GM18505 (cell line): Measurements from ENCODE around the gene ANXA4.

Experiments
- ATAC-seq: cut with Tn5 transposase; IDR thresholded peaks from one replicate; pipeline ENCODE4 v1.9.1; 2021; ENCODE audit not compliant: unreplicated experiment
- POLR2A ChIP-seq: IDR thresholded peaks from 4 replicates; pipeline ENCODE4 v1.6.1; 2011; ENCODE audit warnings: borderline replicate concordance; ENCODE audit not compliant: insufficient read depth, insufficient read length; ENCODE audit errors: extremely low read depth

The ANXA4 gene

DNA sequence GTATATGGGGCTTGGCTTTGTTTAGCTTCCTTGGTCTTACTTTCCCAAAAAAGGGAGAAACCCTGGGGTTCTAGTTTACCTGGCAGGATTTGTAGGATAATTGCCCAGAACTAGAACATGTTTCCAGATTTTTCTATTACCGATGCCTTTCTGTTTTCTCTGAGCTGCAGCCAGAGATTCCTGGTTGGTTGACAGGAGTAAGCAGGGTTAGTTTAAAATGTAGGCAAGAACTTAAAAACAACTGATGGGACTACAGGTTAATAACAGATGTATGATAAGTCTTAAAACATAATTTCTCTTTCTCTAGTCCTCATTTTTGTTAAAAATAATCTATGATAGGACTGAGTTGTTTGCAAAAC lies 48.6 kb downstream of the ANXA4 start:
- no peak for TF ChIP-seq POLR2A

GRCh38 chr2:69791045-69791444 lies 49.1 kb downstream of the ANXA4 start:
- TF ChIP-seq POLR2A, result no peak
- no peak for ATAC-seq

More for the DNA sequence above, 48.6 kb downstream of the ANXA4 start:
- no peak for ATAC-seq

- no peak for ATAC-seq
These were observed 54.2 kb downstream of the ANXA4 start for GRCh38 chr2:69796174-69796573.

DNA sequence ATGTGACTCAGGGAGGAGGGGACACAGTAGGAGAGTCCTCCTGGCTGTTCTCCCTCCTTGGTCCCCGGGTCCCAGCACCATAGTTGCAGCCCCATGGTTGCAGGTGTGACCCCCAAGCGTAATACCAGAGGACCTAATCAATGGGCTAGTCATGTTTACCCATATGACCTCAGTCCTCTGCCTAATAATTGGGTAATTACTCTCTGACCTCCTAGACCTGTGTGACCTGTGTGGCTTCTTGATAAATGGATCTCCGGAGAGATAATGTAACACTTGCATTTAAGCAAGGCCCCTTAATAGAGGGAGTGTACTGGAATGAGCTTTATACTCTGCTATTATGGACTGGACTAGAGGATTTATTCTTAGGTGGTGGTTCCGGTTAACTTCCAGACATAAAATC lies 55.3 kb downstream of the ANXA4 start:
- TF ChIP-seq POLR2A, result no peak
- no peak for ATAC-seq

More at GRCh38 chr2:69796174-69796573, 54.2 kb downstream of the ANXA4 start:
- TF ChIP-seq POLR2A, result no peak

GRCh38 chr2:69797836-69798289 lies 55.9 kb downstream of the ANXA4 start:
- no peak for ATAC-seq
- TF ChIP-seq POLR2A, result no peak

- no peak for ATAC-seq
- no peak for TF ChIP-seq POLR2A
These were observed 56.5 kb downstream of the ANXA4 start for GRCh38 chr2:69798290-69798908.

- TF ChIP-seq POLR2A, result no peak
- ATAC-seq, result no peak
These were observed 57.1 kb downstream of the ANXA4 start for GRCh38 chr2:69798909-69799526.

DNA sequence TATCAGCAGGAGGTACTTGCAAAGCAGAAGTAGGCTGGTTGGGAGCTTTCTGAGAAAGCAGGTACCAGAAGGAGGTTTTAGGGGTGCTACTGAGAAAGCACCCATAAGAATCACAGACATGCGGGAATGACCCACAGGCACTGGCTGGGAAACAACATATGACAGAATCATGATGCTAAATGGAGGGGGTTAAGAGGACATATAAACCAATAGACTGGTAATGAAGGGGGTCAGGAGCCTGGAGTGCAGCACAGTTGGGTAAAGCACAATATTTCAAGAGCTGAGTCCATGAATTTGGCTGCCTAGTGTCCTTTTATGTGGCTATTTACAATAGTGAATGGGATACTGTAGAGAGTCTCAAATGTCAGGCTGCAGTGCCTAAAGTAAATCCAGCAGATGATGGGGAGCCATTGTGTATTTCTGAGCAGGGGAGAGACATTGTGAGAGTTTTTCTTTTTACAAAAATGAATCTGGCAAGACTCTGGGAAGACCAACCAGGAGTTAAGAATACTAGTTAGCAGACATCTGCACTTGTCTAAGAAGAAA lies 59.9 kb downstream of the ANXA4 start:
- no peak for TF ChIP-seq POLR2A
- ATAC-seq, result no peak

DNA sequence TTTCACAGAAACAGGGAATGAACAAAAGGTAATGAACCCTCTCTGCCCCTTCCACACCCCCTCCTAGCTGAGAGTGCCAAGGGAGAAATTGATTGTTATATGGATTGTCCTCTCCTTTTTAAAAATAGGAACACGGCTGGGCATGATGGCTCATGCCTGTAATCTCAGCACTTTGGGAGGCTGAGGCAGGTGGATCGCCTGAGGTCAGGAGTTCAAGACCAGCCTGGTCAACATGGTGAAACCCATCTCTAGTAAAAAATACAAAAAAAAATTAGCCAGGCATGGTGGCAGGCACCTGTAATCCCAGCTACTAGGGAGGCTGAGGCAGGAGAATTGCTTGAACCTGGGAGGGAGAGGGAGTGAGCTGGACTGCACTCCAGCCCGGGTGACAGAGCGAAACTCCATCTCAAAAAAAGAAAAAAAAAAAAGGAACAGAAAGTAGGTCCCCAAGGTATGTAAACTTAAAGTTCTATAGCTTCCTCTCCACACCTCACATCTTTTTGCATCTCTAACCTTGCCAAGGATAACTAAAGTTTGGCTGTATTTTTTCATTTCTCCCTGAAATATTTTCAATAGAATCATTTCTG lies 60.9 kb downstream of the ANXA4 start:
- peak; percentile 46 for ATAC-seq

- TF ChIP-seq POLR2A, result no peak
- no peak for ATAC-seq
These were observed 62.5 kb downstream of the ANXA4 start for GRCh38 chr2:69804416-69804815.

DNA sequence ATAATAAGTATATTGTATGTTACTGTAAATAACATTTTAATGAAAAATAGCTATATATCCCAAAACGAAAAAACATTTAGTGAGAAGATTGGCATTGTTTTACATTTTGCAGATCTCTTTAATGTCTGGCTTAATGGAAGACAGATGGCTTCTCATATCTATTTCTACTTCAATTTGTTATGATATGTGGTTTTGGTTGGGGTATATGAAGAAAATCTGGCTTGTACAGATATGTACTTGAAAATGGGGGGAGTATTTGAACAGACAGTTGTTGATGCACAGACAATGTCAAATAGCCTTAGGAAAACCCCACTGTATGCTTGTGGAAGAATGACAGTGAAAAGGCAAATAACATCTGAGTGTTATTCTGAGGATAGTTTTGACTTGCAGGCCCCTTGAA lies 64.0 kb downstream of the ANXA4 start:
- TF ChIP-seq POLR2A, result no peak

DNA sequence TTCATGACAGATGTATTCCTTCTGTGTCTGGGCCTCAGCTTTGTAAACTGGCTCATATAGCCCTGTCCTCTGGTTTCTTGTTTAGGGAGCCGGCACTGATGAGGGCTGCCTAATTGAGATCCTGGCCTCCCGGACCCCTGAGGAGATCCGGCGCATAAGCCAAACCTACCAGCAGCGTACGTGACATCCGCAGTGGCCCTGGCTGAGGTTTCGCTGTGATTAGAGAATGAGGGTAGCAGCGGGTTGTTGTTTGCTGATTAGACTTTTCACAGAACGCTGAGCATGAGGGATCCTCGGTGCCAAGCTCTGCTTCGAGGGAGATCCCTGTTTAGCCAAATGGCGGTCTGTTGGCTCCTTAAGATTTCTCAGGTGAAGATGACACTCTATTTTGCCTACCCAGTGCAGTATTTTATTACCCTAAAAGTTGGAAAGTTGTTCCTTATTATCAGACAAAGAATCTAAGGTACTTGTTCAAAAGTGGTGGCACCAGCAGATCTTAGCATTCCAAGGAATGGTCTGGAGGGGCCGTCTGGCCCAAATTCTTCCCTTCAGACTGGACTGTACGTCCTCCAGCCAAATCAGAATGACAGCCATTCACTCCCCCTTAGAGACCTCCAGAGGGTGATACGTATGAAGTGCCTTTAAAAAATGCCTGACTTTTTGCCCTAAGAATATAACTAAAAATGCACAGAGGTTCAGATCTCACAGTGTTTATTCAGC lies 66.0 kb downstream of the ANXA4 start:
- TF ChIP-seq POLR2A, result no peak
- no peak for ATAC-seq

More for the DNA sequence above, 64.0 kb downstream of the ANXA4 start:
- no peak for ATAC-seq

GRCh38 chr2:69810550-69810949 lies 68.6 kb downstream of the ANXA4 start:
- no peak for TF ChIP-seq POLR2A
- no peak for ATAC-seq
